ENCODE results near the gene KRTAP5-9.

- TF ChIP-seq, protein P1, sequence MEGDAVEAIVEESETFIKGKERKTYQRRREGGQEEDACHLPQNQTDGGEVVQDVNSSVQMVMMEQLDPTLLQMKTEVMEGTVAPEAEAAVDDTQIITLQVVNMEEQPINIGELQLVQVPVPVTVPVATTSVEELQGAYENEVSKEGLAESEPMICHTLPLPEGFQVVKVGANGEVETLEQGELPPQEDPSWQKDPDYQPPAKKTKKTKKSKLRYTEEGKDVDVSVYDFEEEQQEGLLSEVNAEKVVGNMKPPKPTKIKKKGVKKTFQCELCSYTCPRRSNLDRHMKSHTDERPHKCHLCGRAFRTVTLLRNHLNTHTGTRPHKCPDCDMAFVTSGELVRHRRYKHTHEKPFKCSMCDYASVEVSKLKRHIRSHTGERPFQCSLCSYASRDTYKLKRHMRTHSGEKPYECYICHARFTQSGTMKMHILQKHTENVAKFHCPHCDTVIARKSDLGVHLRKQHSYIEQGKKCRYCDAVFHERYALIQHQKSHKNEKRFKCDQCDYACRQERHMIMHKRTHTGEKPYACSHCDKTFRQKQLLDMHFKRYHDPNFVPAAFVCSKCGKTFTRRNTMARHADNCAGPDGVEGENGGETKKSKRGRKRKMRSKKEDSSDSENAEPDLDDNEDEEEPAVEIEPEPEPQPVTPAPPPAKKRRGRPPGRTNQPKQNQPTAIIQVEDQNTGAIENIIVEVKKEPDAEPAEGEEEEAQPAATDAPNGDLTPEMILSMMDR (IDR thresholded peaks at IDR 0.05; ENCODE audit: insufficient read depth, low read length, poor library complexity, severe bottlenecking) = no peak
- TF ChIP-seq EZH2phosphoT487 (conservative IDR thresholded peaks at IDR 0.05; ENCODE audit: low read length) = no peak
These were observed 7.3 kb downstream of the KRTAP5-9 start for GRCh38 chr11:71555508-71555907.
